Measurements from ENCODE around the gene C1R.

Gene C1R

GRCh38 chr12:7068240-7068993 is 23.8 kb downstream of the C1R start:
- TF ChIP-seq CTCF (IDR thresholded peaks at IDR 0.05; ENCODE audit: low read length) (no peak), EZH2 (IDR thresholded peaks at IDR 0.05; ENCODE audit: borderline replicate concordance, low read length) (no peak)
- Histone ChIP-seq H3K9me2 (ENCODE audit: low read depth, low read length) (no peaks in the 10 kb centered on the region), H3K79me2 (ENCODE audit: insufficient read depth, low read length) (no peaks in the 10 kb centered on the region), H3K36me3 (ENCODE audit: insufficient read depth, low read length) (no peaks in the 10 kb centered on the region), H3K4me1 (ENCODE audit: insufficient read depth, low read length, severe bottlenecking) (no peaks in the 10 kb centered on the region), H3K4me2 (ENCODE audit: low read length) (no peak overlapping the region), H2AFZ (ENCODE audit: low read length) (no peak overlapping the region), H3K9ac (ENCODE audit: low read length) (no peak overlapping the region), H3K4me3 (ENCODE audit: low read depth, low read length, poor library complexity, severe bottlenecking) (no peak overlapping the region), H3K27me3 (ENCODE audit: insufficient read depth, low read length) (peaks cover 3% of the 10 kb centered on the region; the same call in 1 of the 2 replicates), H3K27ac (ENCODE audit: low read depth, low read length, poor library complexity, severe bottlenecking) (no peak overlapping the region), H3K9me3 (ENCODE audit: low read length) (no peaks in the 10 kb centered on the region), H3F3A (ENCODE audit: insufficient read depth, low read length) (no peaks in the 10 kb centered on the region), H4K20me1 (ENCODE audit: insufficient read depth, low read length) (no peaks in the 10 kb centered on the region)

- H3F3A ChIP-seq (ENCODE audit: insufficient read depth, low read length) = no peaks in the 10 kb centered on the region
- H3K4me1 ChIP-seq (ENCODE audit: insufficient read depth, low read length, severe bottlenecking) = no peaks in the 10 kb centered on the region
- H3K4me3 ChIP-seq (ENCODE audit: low read depth, low read length, poor library complexity, severe bottlenecking) = no peak overlapping the region
- no peaks in the 10 kb centered on the region for H3K9me2 ChIP-seq (ENCODE audit: low read depth, low read length)
- no peak overlapping the region for H3K27ac ChIP-seq (ENCODE audit: low read depth, low read length, poor library complexity, severe bottlenecking)
- H3K9me3 ChIP-seq (ENCODE audit: low read length) = no peaks in the 10 kb centered on the region
- H3K27me3 ChIP-seq (ENCODE audit: insufficient read depth, low read length) = peaks cover 7% of the 10 kb centered on the region; the same call in 1 of the 2 replicates
- no peak for TF ChIP-seq CTCF (IDR thresholded peaks at IDR 0.05; ENCODE audit: low read length)
- no peak for TF ChIP-seq EZH2 (IDR thresholded peaks at IDR 0.05; ENCODE audit: borderline replicate concordance, low read length)
- no peaks in the 10 kb centered on the region for H4K20me1 ChIP-seq (ENCODE audit: insufficient read depth, low read length)
- no peak overlapping the region for H3K4me2 ChIP-seq (ENCODE audit: low read length)
- no peak overlapping the region for H3K9ac ChIP-seq (ENCODE audit: low read length)
- H3K79me2 ChIP-seq (ENCODE audit: insufficient read depth, low read length) = no peaks in the 10 kb centered on the region
- H2AFZ ChIP-seq (ENCODE audit: low read length) = no peak overlapping the region
- no peaks in the 10 kb centered on the region for H3K36me3 ChIP-seq (ENCODE audit: insufficient read depth, low read length)
Measured at GRCh38 chr12:7067096-7067495, 25.1 kb downstream of the C1R start.

- H3K36me3 ChIP-seq (ENCODE audit: insufficient read depth, low read length) = no peaks in the 10 kb centered on the region
- no peaks in the 10 kb centered on the region for H3K4me1 ChIP-seq (ENCODE audit: insufficient read depth, low read length, severe bottlenecking)
- TF ChIP-seq EZH2 (IDR thresholded peaks at IDR 0.05; ENCODE audit: borderline replicate concordance, low read length) = no peak
- TF ChIP-seq CTCF (IDR thresholded peaks at IDR 0.05; ENCODE audit: low read length) = no peak
Measured at GRCh38 chr12:7066596-7066995, 25.6 kb downstream of the C1R start.

More at GRCh38 chr12:7066596-7066995, 25.6 kb downstream of the C1R start:
- H3K9me3 ChIP-seq (ENCODE audit: low read length) = no peaks in the 10 kb centered on the region
- H3K9me2 ChIP-seq (ENCODE audit: low read depth, low read length) = no peaks in the 10 kb centered on the region
- H2AFZ ChIP-seq (ENCODE audit: low read length) = no peak overlapping the region
- peaks cover 7% of the 10 kb centered on the region; the same call in 1 of the 2 replicates for H3K27me3 ChIP-seq (ENCODE audit: insufficient read depth, low read length)
- no peaks in the 10 kb centered on the region for H3K79me2 ChIP-seq (ENCODE audit: insufficient read depth, low read length)
- no peak overlapping the region for H3K4me3 ChIP-seq (ENCODE audit: low read depth, low read length, poor library complexity, severe bottlenecking)
- H3K27ac ChIP-seq (ENCODE audit: low read depth, low read length, poor library complexity, severe bottlenecking) = no peak overlapping the region
- H4K20me1 ChIP-seq (ENCODE audit: insufficient read depth, low read length) = no peaks in the 10 kb centered on the region
- H3K9ac ChIP-seq (ENCODE audit: low read length) = no peak overlapping the region
- H3K4me2 ChIP-seq (ENCODE audit: low read length) = no peak overlapping the region
- no peaks in the 10 kb centered on the region for H3F3A ChIP-seq (ENCODE audit: insufficient read depth, low read length)
